Cardiac muscle cell (in vitro differentiated cells and primary cell): ENCODE results near the gene CDKN2C. TPM values are rescaled to one million over a fixed set of nuclear protein-coding genes. Genes with fewer than 3 reads are reported as not detected.

Experiments used
- DNase-seq, 2 donors: peaks; one replicate each; pipeline versions ENCODE4 v3.0.0 to v3.0.0-alpha.2; 2010 to 2017; ENCODE audit warnings: low read depth in 1 of 2, low spot score in 1 of 2
- H3K27ac ChIP-seq: fragments of 200-600 bp; sonication (generic); 2 replicates; pipeline ENCODE4 v1.5.1; 2016
- H3K27me3 ChIP-seq: fragments of 200-600 bp; sonication (generic); 2 replicates; pipeline ENCODE4 v1.6.0; 2016; ENCODE audit warnings: control low read depth
- H3K36me3 ChIP-seq: fragments of 200-600 bp; sonication (generic); 2 replicates; pipeline ENCODE4 v1.5.1; 2016; ENCODE audit warnings: control low read depth
- H3K4me1 ChIP-seq: fragments of 200-600 bp; sonication (generic); 2 replicates; pipeline ENCODE4 v1.8.1; 2017; ENCODE audit warnings: low read depth, mild to moderate bottlenecking, mixed run types
- H3K4me3 ChIP-seq: fragments of 200-600 bp; sonication (generic); 2 replicates; pipeline ENCODE4 v1.5.1; 2016; ENCODE audit warnings: mild to moderate bottlenecking
- H3K9me3 ChIP-seq: fragments of 200-600 bp; sonication (generic); 2 replicates; pipeline ENCODE4 v1.5.1; 2017; ENCODE audit warnings: low read depth, mild to moderate bottlenecking, control low read depth
- polyA plus RNA-seq: library from polyadenylated mRNA; unstranded; fragments of >200 nt; fragmentation: Nextera tagmentation; extraction: Ambion mirVana; gene quantifications from 2 replicates; pipeline ENCODE4 v1.2.1, GENCODE V29; 2016
- total RNA-seq: library from RNA; depleted of rRNA; stranded (reverse); fragments of >200 nt; gene quantifications from 2 replicates; pipeline ENCODE4 v1.2.3, GENCODE V29; 2016
- TF ChIP-seq, protein P1 (sequence below): IDR thresholded peaks from 2 replicates; pipeline ENCODE4 v1.5.1; 2012; ENCODE audit warnings: low read depth, mild to moderate bottlenecking, low read length

The CDKN2C gene
- total and polyA plus RNA-seq, 2 experiments from 2014 or later = 0.54 to 5.5 TPM

DNA sequence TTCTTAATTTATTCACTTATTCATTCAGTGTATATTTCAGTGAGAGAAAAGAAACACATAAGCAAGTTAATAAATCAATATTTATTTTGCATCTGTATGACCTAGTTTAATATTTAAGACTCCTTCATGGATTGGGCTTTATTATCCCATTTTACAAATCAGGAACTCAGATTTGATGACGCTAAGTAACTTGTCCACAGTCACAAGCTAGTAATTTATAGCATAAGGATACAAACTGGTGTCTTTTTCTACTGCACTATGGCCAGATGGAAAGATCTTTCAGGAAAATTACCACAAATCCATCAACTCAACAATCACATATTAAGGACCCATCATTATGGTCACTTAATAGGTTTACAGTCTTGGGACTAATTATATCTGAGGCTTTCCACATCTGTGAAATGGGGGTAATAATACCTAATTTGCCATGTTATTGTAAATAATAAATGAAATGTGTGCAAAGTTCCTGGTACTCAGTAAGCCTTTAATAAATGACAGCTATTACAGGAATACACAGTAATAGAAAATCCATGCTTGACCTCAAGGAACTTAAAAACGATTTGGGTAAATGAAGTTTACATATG is 13.3 kb downstream of the CDKN2C start:
- H3K27me3 ChIP-seq = peaks cover 85% of the 10 kb centered on the region
- no peak for DNase-seq
- TF ChIP-seq, protein P1, sequence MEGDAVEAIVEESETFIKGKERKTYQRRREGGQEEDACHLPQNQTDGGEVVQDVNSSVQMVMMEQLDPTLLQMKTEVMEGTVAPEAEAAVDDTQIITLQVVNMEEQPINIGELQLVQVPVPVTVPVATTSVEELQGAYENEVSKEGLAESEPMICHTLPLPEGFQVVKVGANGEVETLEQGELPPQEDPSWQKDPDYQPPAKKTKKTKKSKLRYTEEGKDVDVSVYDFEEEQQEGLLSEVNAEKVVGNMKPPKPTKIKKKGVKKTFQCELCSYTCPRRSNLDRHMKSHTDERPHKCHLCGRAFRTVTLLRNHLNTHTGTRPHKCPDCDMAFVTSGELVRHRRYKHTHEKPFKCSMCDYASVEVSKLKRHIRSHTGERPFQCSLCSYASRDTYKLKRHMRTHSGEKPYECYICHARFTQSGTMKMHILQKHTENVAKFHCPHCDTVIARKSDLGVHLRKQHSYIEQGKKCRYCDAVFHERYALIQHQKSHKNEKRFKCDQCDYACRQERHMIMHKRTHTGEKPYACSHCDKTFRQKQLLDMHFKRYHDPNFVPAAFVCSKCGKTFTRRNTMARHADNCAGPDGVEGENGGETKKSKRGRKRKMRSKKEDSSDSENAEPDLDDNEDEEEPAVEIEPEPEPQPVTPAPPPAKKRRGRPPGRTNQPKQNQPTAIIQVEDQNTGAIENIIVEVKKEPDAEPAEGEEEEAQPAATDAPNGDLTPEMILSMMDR = no peak
- no peaks in the 10 kb centered on the region for H3K4me1 ChIP-seq
- H3K4me3 ChIP-seq = no peak overlapping the region
- no peak overlapping the region for H3K27ac ChIP-seq
- H3K36me3 ChIP-seq = no peaks in the 10 kb centered on the region
- no peaks in the 10 kb centered on the region for H3K9me3 ChIP-seq

DNA sequence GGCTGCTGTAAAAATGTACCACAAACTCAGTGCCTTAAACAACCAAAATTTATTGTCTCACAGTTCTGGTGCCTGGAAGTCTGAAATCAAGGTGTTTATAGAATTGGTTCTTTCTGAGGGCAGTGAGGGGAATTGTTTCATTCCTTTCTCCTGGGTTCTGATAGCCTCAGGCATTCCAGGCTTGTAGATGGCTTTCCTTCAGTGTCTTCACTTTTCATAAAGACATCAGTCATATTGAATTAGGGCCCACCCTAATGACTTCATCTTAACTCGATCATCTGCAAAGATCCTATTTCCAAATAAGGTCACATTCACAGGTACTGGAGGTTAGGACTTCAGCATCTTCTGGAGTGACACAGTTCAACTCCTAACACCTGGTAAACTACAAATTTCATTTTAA is 15.0 kb downstream of the CDKN2C start:
- Histone ChIP-seq H3K9me3 (no peaks in the 10 kb centered on the region), H3K4me1 (no peaks in the 10 kb centered on the region), H3K27me3 (peaks cover 67% of the 10 kb centered on the region), H3K36me3 (no peaks in the 10 kb centered on the region), H3K27ac (no peak overlapping the region), H3K4me3 (no peak overlapping the region)
- no peak for DNase-seq
- TF ChIP-seq, protein P1 = no peak

DNA sequence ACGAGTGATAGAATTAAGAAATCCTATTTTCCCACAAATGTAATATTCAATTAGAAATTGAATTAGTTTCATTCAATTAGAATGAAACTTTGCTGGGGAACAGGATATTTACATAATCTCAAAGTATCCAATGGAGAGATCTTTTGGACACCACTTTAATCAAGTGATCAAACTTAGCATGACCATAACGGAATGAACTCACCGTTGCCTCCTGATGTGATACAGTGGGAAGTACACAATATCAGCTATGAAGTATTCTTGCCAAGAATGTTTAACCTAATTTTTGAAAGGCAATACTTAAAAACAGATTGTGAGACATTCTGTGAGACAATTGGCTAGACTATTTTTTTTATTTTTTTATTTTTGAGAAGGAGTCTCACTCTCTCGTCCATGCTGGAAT is 16.6 kb downstream of the CDKN2C start:
- H3K27ac ChIP-seq = no peak overlapping the region
- H3K4me3 ChIP-seq = no peak overlapping the region
- no peaks in the 10 kb centered on the region for H3K4me1 ChIP-seq
- TF ChIP-seq, protein P1 = no peak
- H3K27me3 ChIP-seq = peaks cover 51% of the 10 kb centered on the region
- no peaks in the 10 kb centered on the region for H3K9me3 ChIP-seq
- H3K36me3 ChIP-seq = no peaks in the 10 kb centered on the region
- DNase-seq = no peak

DNA sequence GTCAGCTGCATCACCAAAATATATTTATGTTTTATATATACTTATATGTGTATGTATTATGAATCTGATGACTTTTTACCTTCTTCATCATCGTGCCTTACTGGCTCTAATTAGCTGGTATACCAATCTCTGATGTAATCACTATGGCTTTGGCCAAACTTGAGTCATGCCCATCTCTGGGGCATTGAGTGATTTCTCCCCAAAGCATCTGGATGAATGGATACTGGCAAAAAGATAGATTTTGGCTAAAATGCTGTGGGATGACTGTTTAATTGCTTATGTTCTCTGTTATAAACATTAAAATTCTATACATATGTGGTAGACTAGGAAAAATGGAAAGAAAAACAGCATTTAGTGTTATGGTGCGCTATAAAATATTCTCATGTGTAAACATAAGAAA is 19.6 kb downstream of the CDKN2C start:
- Histone ChIP-seq H3K9me3 (no peaks in the 10 kb centered on the region), H3K4me1 (no peaks in the 10 kb centered on the region), H3K27ac (no peak overlapping the region), H3K4me3 (no peak overlapping the region), H3K27me3 (peaks cover 21% of the 10 kb centered on the region), H3K36me3 (no peaks in the 10 kb centered on the region)
- TF ChIP-seq, protein P1 = no peak
- no peak for DNase-seq

DNA sequence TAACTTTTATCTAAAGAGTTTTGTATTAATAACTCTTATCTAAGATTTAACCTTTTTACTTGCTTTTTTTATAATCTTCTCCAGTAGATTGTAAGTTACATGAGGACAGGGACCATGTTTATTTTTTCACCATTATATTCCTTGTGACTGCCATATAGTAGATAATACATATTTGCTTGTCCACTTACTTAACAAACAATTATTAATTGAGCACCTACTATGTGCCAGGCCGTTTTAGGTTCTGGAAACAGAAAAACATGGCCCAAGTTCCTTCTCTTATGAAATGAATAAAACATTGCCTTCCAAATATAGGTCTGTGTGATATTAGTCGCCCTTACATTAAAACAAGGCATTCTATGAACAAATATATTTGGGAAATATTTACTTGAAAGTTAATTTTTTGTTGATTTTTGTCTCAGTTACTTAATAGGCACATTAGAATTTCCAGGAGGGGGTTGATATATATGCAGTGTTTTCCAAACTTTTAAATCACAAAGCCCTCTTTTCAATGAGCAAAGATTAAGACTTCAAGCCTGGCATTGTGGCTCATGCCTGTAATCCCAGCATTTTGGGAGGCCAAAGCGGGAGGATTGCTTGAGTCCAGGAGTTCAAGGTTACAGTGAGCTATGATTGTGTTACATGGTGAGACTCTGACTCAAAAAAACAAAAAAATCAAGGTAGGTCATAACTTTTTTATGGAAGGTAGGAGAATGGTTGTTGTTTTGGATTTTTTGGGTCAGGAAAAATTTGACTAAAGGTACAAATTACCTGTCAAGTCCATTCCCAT is 22.7 kb downstream of the CDKN2C start:
- TF ChIP-seq, protein P1 = no peak
- no peak overlapping the region for H3K27ac ChIP-seq
- DNase-seq = no peak
- H3K4me1 ChIP-seq = no peaks in the 10 kb centered on the region
- H3K27me3 ChIP-seq = no peaks in the 10 kb centered on the region
- H3K9me3 ChIP-seq = no peaks in the 10 kb centered on the region
- no peak overlapping the region for H3K4me3 ChIP-seq
- H3K36me3 ChIP-seq = no peaks in the 10 kb centered on the region
